Midbrain (tissue), 1 donor: ENCODE data around the gene SLC9A2.

ENCODE experiments used
- DNase-seq: peaks from one replicate; lab custom pipeline; 2025; lab: John Stamatoyannopoulos, UW

SLC9A2 gene

DNA sequence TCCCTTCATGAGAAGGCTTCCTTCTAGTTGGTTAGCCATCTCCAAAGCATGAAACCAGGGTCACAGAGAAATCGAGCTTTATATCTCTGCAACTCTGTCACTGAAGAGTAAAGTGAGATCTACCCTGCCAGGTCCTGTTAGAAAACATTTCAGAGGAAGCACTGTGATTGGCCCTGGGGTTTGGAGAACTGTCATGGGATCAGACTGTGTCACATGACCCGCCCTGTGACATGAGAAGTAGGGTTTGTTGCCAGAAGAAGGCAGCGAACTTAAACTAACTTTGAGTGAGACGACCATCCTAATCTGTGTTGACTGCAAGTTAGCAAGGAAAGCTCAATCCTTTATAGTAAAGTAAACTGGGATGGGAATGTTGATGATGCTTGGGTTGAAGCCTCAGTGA lies 55.5 kb downstream of the SLC9A2 start:
- DNase-seq: no peak

DNA sequence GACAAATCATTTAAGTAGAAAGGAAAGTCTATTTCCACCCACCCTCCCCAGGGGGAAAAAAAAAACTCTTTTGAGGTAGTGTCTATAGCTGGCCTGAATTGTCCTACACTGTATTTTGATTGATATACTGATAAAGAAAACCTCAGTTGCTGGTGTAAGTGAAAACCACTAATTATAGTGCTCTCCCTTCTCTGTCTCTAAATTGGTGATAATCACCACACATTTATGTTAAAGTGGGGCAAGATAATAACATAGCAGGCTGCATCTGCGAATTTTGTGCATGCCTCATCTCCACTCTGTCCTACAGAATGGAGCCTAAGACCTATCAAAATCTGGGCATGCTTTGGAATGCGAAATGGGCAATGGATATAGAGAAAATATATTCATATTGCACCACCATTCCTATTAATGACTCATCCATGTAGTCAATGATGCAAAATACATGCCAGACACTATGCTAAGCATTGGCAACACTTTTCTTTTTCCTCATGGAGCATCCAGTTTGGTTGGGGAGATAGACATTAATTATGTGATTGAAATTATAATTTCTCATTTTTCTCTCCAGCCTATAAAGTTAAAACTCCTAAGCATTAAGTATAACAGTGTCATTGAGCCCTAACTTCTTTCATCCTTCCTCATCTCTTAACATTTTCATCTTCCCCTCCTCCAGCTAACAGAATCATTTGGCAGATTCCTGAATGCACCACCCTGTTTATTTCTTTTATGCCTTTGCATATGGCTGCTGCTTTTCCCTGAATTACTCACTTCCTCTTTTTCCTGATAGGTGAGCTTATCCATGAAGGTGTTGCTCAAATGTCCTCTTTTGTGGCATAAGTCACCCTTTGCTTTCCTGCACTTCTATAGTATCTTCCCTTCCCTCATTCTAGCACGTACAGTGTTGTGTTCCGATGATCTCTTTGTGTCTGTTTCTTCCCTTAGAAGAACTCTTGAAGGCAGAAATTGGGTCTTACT lies 58.2 kb downstream of the SLC9A2 start:
- DNase-seq: no peak

- DNase-seq: no peak
Observed at GRCh38 chr2:102678442-102678841, 59.1 kb downstream of the SLC9A2 start.

- no peak for DNase-seq
Observed at GRCh38 chr2:102686479-102687439, 67.4 kb downstream of the SLC9A2 start.

DNA sequence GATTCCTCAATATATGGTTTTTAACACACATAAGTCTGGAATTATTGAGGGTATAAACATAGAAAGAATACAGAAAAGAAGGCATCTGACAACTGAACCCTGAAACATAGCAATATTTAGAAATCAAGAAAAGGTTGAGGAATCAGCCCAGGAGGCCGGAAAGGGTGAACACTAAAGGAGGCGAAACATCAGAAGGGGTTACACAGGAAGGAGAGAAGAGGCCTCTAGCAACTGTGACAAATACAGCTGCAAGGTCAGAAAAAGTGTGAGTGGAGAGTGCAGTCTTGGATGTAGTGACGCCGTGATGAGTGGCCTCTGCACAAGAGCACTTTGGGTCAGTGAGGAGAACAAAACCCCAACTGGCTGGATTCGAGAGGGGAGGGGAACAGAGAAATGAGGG lies 70.7 kb downstream of the SLC9A2 start:
- DNase-seq: no peak

DNA sequence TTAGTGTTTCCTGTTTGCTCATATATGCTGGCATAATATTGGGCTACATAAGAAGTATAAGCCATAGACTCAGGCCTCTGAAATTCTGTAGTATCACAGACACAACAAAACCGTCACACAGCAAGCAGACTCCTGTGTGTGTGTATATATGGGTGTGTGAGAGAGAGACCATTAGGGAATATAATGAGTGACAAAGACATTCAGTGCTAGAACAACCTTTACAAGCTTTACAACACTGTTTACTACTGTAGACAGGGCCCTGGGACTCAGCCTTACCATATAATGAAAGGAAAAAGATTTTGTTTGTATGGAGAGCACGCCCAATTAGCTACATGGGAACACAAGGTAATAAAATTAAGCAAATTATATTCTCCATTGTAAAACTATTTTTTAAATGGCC lies 77.1 kb downstream of the SLC9A2 start:
- no peak for DNase-seq

GRCh38 chr2:102698369-102699111 lies 79.2 kb downstream of the SLC9A2 start:
- no peak for DNase-seq

DNA sequence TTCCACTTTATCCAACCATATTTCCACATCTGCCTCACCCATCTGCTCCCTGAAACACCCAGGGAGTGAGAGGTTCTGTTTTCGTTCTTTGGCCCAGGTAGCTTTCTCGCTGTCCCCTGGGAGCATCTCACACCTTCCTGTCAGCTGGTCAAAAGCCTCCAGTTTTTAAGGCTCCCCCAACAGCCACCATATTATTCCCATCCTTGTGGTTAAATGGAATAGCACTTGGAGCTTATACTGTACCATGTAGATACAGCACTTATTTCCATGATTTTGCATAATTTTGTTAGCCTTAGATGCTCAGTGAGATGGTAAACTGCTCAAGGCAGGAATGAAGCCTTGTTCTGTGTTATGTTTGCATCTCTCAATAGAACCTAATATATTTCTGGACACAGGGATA lies 84.0 kb downstream of the SLC9A2 start:
- no peak for DNase-seq

DNA sequence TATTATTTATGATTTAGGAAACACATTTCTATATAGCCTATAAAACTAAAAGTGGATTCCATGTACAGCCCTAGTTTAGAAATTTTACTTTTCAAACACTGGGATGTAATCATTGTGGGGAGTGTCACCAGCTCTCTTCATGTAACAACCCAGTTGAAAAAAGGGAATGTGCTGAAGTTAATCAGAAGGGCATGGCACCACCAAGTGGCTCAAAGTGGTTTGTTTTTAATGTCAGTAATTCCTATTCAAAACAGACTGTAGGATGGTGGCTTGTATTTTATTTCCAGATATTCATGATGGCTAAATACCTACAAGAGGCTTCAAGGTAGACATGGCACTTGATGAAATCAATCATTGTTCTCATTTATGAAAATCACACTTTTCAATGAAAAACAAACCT lies 84.4 kb downstream of the SLC9A2 start:
- no peak for DNase-seq

- no peak for DNase-seq
Observed at GRCh38 chr2:102704531-102704930, 85.2 kb downstream of the SLC9A2 start.

DNA sequence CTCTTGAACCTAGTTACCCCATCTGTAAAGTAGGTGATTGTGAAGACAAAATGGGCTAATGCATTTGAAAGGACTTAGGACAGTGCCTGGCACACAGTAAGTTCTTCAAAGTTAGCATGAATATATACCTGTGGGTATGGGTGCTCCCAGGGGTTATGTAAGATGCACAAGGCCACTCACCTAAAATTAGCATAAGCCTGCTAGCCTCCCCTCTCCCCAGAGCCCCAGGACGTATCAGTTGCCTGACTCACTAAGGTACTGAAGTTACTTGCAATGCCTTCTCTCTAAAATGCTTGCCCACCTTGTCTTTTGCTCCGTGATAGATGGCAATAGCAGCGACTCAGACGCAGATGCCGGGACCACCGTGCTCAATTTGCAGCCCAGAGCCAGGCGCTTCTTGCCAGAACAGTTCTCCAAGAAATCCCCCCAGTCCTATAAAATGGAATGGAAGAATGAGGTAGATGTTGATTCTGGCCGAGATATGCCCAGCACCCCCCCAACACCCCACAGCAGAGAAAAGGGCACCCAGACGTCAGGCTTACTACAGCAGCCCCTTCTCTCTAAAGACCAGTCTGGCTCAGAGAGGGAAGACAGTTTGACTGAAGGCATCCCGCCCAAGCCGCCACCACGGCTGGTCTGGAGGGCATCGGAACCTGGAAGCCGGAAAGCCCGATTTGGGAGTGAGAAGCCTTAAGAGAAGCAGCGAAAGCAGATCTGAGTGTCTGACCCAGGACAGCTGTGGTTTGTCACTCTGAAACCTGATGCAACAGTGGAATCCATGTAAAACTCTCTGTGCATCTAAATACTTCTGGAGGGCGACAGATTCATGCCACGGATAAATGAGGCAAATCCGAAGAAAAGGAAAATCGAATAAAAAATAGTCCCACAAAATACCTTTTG lies 88.7 kb downstream of the SLC9A2 start:
- no peak for DNase-seq

DNA sequence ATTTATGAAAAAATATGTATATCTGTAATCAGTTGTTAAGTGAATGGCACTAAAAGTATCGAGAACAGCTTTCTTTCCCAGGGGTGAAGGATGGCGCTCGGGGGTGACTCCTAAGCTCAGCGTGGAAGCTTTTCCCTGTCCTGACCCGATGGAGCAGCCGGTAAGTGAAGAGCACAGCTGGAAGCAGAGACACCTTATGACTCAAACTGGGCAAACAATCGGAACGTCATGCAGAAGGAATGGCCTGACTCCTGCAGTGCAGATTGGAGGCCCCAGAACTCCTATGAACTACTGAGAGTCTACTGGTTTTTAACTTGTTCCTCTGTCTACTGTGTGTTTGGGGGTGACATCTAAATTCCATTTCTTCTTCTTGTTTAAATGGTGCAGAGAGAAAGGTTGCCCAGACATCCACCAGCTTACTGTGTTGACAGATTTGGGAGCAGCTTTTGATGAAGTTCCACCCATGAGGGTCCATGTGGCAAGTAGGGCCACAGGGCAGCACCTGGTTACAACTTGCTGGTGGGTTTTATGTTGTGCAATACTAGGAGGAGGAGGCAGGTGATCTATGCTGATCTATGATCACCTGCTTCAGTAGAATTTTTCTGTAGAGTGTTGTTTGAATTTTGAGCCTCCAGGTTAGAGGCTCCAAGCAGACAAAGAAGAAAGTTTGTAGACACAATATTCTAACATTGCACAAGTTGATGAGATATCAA lies 89.7 kb downstream of the SLC9A2 start:
- no peak for DNase-seq

DNA sequence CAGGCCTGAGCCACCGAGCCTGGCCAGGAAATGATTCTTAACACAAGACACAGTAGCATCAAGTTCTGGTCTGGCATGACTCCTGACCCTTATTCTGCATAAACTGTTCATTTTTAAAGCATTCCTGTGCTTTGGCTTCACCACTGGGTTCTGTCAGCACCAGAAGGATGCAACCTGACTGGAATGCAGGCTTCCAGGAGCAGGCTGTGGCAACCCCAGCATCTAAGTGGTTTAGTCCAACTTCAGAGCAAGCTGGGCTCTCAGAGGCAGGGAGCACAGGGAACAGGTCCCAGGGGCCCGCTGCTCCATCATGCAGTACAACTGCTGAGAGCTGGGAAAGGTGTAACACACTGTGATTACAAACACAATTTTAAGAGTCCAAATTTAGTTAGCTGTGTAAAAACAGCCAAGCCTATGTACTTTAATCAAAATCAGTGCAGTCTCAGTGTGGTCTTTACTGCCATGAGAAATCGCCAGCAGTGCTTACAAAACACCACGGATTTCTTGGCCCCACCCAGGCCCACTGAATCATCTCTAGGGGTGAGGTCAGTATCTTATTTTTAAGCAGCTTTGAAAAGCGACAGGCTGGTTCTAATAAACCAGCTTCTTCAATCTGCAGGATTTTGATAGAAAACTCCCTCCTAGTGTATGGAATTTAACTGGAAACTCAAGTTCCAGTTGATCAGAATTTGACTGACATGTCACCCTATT lies 98.1 kb downstream of the SLC9A2 start:
- DNase-seq: no peak

DNA sequence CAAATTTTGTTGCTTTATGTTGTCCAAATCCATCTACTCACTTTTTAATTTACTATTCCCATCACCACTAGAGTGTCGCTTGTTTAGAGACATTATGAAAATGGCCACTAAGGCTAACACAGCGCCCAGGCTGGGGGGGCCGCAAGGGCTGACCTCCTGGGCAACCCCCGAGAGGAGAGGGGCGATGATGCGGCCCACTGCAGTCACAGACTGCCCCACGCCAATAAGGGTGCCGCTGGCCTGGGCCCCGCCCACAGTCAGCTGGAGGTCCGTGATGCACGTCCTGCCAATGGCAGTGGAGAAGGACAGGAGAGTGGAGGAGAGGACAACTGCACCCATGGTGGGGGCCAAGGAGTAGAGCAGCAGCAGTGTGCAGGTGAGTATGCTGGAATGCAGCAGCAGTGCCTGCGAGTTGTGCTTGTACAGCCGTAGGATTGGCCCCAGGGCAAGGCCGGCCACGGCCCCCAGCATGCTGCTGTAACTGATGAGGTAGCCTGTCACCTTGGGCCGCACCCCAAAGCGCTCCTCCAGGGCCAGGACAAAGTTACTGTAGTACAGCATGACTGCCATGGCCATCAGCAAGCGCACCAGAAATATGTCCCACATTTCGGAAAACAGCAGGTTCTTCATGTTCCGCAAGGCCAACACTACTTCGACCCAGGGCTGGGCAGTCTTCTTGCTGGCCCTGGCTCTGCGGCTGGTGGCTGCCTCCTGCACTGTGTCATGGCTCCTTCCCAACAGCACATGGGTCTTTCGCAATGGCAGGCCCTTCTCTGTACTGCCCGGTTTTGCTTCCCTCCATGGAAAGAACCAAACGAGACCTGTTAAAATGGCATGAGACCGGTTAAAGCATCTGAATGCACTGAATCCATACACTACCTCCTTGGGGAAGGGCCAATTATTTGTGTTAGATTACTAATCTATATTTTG lies 99.3 kb downstream of the SLC9A2 start:
- no peak for DNase-seq

- DNase-seq: no peak
Observed at GRCh38 chr2:102724016-102724490, 104.7 kb downstream of the SLC9A2 start.

GRCh38 chr2:102724553-102724952 lies 105.2 kb downstream of the SLC9A2 start:
- DNase-seq: no peak

DNA sequence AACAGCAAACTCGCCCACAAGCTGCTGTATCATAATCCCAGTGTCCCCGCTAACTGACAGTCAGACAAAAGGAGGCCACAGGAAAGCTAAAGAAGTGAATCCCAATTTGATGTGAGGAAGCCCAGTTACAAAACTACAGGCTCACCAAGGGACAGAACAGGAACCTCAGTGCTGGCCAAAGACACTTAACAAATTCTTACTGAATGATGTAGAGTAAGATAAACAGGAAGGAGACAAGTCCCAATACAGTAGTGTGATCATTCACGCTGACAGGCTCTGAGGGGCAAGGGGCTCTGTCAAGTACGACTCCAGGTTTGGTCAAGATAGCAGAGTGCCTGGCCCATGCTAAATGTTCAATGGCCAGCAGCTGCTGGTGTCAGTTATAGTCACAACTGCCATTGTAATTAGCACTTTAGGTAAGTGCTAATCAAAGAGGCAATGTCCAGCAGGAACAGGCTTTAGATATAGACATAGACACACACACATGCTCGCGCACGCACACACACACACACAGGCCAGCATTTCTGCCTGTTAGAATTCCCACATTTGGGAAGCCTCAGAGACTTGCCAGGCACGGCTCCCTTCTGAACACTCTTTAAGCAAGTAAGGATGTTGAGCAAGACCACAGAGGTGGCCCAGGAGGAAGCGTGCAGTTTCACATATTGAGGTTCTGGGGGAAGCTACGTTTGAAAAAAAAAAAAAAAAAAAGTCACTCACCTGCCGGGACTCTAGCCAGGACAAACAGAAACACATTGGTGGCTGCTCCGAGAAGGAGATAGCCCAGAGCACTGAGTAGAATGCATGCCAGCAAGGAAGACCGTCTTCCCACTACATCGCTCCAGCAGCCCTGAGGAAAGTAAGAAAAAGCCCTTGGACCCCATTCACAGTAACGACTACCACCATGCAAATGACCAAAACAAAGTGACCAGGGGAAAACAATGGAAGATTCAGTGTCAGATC lies 107.1 kb downstream of the SLC9A2 start:
- no peak for DNase-seq
